AG08395 (cell line): ENCODE data around the gene ZNF772.

Experiments
- DNase-seq: peaks from one replicate; pipeline ENCODE4 v3.0.0; 2012; ENCODE audit warnings: mixed read lengths, low spot score

ZNF772 gene

GRCh38 chr19:57435062-57435978 is 42.0 kb downstream of the ZNF772 start, which contains the start of gene ZNF749:
Gene ZNF749, plus strand, starts transcription at chr19:57435325. Its CDS starts 254 bp downstream, at chr19:57435579.
- peak; percentile 98 for DNase-seq

GRCh38 chr19:57434386-57435061 is 42.8 kb downstream of the ZNF772 start:
- DNase-seq, result peak; percentile 17

GRCh38 chr19:57421037-57421436 is 56.3 kb downstream of the ZNF772 start:
- no peak for DNase-seq

- DNase-seq, result no peak
These were observed 57.9 kb downstream of the ZNF772 start for GRCh38 chr19:57419439-57419838.
